HepG2 (cell line): ENCODE data around the gene NCS1. TPM values are rescaled to one million over a fixed set of nuclear protein-coding genes. Genes with fewer than 3 reads are reported as not detected.
A peak's percentile ranks its signal among the peaks of the same experiment; 100 is the strongest.

Experiments
- GPN1 ChIP-seq: sonication (generic); formaldehyde crosslinking; IDR thresholded peaks from 2 replicates; pipeline ENCODE4 v1.5.1; 2020; ENCODE audit warnings: missing genetic modification reagents, borderline replicate concordance
- NBN ChIP-seq: fragments of 450-650 bp; conservative IDR thresholded peaks from 2 replicates; pipeline ENCODE4 v1.6.1; 2017
- RAD21 ChIP-seq: fragments of 450-650 bp; formaldehyde crosslinking; IDR thresholded peaks from 2 replicates; pipeline ENCODE4 v1.5.0; 2020; ENCODE audit warnings: mild to moderate bottlenecking
- SRSF1 ChIP-seq: fragments of 200-400 bp; formaldehyde crosslinking; optimal IDR thresholded peaks from 2 replicates; pipeline ENCODE3; 2017; ENCODE audit warnings: mild to moderate bottlenecking, low read depth, low read length, moderate library complexity
- STAG1 ChIP-seq: sonication (generic); formaldehyde crosslinking; IDR thresholded peaks from 2 replicates; pipeline ENCODE4 v1.4.0; 2020; ENCODE audit warnings: missing genetic modification reagents
- ZFYVE20 ChIP-seq: sonication (generic); formaldehyde crosslinking; IDR thresholded peaks from 2 replicates; pipeline ENCODE4 v1.8.0; 2023; ENCODE audit warnings: low read depth, mild to moderate bottlenecking, moderate library complexity, missing genetic modification reagents, borderline replicate concordance
- ZNF839 ChIP-seq: sonication (generic); formaldehyde crosslinking; IDR thresholded peaks from 2 replicates; pipeline ENCODE4 v1.4.0; 2020; ENCODE audit warnings: missing genetic modification reagents, mild to moderate bottlenecking, borderline replicate concordance
- polyA plus RNA-seq, 8 experiments: library from polyadenylated mRNA; depleted of rRNA in 3 of 8; stranded (reverse) in 7 of 8; unstranded in 1 of 8; fragments of >200 nt; fragmentation: Illumina TruSeq in 4 of 8; extraction: Trizol in 4 of 8; gene quantifications; 2 replicates each; pipeline versions ENCODE4 v1.2.1 to v1.2.3, GENCODE V29; 2011 to 2016; ENCODE audit warnings: low read depth in 4 of 8, missing spikeins in 1 of 8, mixed read lengths in 1 of 8; ENCODE audit not compliant: insufficient read depth in 1 of 8
- total RNA-seq, 5 experiments: library from RNA; depleted of rRNA; stranded (reverse); fragments of >200 nt; fragmentation: Illumina TruSeq; extraction: Trizol; gene quantifications; 2 replicates each; pipeline ENCODE4 v1.2.3, GENCODE V29; 2016; ENCODE audit warnings: low read depth in 1 of 5
- TF ChIP-seq, protein P1 (sequence below): sonication (generic); formaldehyde crosslinking; IDR thresholded peaks from 2 replicates; pipeline ENCODE4 v1.5.0; 2020; ENCODE audit warnings: mild to moderate bottlenecking, missing genetic modification reagents, moderate library complexity
- TF ChIP-seq, protein P2 (sequence below): sonication (generic); formaldehyde crosslinking; IDR thresholded peaks from 2 replicates; pipeline ENCODE4 v1.4.0; 2020; ENCODE audit warnings: missing genetic modification reagents, low read depth, mild to moderate bottlenecking, borderline replicate concordance
- TF ChIP-seq, protein P3 (sequence below): sonication (generic); formaldehyde crosslinking; IDR thresholded peaks from 2 replicates; pipeline ENCODE4 v1.8.0; 2022; ENCODE audit warnings: mild to moderate bottlenecking, missing genetic modification reagents

The NCS1 gene
- total and polyA plus RNA-seq, 2 of the 13 experiments (the other 11 are each of a cell fraction or from before 2014, with no cell fraction given): 4.7 to 6.1 TPM

DNA sequence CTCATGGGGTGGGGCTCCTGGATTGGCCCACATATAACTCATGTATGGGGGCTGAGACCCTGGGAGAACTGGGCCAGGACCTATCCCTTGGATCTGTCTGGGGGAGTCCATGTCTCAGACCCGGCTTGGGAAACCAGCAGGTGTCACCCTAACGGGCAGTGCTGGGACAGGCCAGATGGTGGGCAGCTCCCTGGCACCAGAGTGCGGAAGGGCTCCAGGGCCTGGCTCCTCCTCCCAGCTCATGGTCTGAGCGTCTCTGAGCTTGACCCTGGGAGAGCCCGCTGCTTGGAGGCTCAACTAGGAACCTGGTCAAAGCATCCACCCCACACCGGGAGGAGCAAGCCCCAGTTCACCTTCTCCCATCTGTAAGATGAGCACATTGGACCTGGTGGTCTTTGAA lies 15.5 kb upstream of the NCS1 start (continued):
- TF ChIP-seq, protein P1, sequence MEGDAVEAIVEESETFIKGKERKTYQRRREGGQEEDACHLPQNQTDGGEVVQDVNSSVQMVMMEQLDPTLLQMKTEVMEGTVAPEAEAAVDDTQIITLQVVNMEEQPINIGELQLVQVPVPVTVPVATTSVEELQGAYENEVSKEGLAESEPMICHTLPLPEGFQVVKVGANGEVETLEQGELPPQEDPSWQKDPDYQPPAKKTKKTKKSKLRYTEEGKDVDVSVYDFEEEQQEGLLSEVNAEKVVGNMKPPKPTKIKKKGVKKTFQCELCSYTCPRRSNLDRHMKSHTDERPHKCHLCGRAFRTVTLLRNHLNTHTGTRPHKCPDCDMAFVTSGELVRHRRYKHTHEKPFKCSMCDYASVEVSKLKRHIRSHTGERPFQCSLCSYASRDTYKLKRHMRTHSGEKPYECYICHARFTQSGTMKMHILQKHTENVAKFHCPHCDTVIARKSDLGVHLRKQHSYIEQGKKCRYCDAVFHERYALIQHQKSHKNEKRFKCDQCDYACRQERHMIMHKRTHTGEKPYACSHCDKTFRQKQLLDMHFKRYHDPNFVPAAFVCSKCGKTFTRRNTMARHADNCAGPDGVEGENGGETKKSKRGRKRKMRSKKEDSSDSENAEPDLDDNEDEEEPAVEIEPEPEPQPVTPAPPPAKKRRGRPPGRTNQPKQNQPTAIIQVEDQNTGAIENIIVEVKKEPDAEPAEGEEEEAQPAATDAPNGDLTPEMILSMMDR (CRISPR knock-in tag): peak; percentile 67
- TF ChIP-seq ZFYVE20 (CRISPR knock-in tag): no peak
- TF ChIP-seq, protein P2, sequence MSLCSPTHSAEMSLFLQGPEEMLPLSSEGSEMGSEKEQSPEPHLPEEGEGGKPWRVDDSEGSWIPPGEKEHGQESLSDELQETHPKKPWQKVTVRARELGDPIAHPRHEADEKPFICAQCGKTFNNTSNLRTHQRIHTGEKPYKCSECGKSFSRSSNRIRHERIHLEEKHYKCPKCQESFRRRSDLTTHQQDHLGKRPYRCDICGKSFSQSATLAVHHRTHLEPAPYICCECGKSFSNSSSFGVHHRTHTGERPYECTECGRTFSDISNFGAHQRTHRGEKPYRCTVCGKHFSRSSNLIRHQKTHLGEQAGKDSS (CRISPR knock-in tag): no peak
- no peak for TF ChIP-seq ZNF839 (CRISPR knock-in tag)
- TF ChIP-seq STAG1 (CRISPR knock-in tag): peak; percentile 58
- no peak for TF ChIP-seq SRSF1
- no peak for TF ChIP-seq NBN
- no peak for TF ChIP-seq GPN1 (CRISPR knock-in tag)
- TF ChIP-seq, protein P3, sequence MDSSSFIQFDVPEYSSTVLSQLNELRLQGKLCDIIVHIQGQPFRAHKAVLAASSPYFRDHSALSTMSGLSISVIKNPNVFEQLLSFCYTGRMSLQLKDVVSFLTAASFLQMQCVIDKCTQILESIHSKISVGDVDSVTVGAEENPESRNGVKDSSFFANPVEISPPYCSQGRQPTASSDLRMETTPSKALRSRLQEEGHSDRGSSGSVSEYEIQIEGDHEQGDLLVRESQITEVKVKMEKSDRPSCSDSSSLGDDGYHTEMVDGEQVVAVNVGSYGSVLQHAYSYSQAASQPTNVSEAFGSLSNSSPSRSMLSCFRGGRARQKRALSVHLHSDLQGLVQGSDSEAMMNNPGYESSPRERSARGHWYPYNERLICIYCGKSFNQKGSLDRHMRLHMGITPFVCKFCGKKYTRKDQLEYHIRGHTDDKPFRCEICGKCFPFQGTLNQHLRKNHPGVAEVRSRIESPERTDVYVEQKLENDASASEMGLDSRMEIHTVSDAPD: no peak
- peak; percentile 57 for TF ChIP-seq RAD21 (CRISPR knock-in tag)
